Left forelimb (tissue), 1 donor: ENCODE results near the gene KCNH8.

ENCODE experiments used
- DNase-seq: peaks from one replicate; pipeline ENCODE4 v3.0.0-alpha.2; 2018; ENCODE audit warnings: low spot score

KCNH8 gene

GRCh38 chr3:19250959-19251610 lies 102.8 kb downstream of the KCNH8 start:
- DNase-seq: no peak

- no peak for DNase-seq
Observed at GRCh38 chr3:19254189-19254588, 105.9 kb downstream of the KCNH8 start.

DNA sequence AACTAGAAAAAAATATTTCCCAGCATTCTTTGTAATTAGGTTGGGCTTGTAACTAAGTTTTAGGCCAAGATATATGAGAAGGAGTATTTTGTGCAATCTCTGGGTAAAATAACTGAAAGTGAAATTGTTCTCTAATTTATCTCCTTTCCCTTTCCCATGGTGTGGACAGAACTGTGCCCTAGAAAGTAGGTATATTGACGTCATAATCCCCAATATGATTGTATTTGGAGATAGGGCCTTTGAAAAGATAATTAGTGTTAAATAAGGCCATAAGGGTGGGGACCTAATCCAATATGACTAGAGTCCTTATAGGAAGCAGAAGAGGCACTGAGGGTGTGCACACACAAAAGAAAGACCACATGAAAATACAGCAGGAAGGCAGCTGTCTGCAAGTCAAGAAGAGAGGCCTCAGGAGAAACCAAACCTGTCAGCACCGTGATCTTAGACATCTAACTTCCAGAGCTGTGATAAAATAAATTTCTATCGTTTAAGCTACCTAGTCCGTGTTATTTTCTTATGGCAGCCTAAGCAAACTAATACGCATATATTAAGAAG lies 106.6 kb downstream of the KCNH8 start:
- DNase-seq: no peak

DNA sequence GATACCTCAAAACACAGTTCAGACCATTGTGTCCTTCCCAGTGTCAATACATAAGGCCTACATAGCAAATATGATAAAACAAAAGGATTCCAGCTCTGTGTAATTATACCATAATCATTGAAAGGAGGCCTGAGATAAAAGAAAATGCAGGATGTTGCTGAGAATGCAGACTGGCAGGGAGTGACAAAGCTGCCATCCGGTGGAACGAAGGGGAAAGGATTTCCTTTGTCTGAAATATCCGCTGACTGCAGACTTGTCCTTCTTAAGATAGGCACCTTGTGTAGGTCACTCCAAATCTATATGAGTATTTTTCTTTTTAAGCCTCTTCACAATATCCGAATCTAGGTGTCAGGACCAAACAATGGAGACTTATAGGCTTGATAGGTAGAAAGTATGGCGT lies 108.0 kb downstream of the KCNH8 start:
- DNase-seq: no peak

GRCh38 chr3:19263606-19264005 lies 115.3 kb downstream of the KCNH8 start:
- DNase-seq: no peak

DNA sequence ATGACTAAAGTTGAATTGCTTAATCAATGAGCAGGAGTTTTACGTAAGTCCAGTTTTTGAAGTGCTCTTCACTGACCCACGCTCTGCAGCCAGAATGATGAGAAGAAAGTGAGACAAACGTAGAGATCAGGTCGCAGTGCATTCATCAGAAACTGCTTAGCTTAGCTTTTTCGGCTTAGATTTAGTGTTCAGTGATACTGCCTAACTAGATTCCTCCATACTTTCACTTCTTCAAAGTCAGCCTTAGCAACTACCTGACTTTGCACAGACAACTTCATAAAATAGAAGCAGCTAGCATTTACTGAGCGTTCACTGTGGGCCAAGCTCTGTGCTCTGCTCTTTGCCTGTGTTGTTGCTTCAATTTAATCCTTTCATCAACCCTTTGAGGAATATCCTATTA lies 116.1 kb downstream of the KCNH8 start:
- DNase-seq: no peak

GRCh38 chr3:19267040-19267439 lies 118.7 kb downstream of the KCNH8 start:
- no peak for DNase-seq

DNA sequence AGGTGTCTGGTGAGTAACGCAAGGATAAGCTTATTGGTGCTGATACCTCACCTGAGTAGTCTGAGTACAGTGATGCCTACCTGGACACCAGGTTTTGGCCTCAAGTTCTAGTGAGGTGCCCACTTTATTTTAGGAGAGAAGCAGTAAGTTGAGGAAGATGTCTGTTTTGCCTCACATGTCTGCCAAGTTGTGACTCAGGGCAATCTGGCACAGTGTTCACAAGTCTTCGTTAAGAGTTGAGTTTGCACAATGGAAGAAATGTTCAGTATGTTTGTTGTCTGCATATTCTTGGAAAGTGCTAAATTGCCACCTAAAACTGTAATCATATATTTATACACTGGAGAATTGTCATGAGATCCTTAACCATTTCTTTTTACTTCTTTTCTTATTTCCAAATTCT lies 122.2 kb downstream of the KCNH8 start:
- no peak for DNase-seq

DNA sequence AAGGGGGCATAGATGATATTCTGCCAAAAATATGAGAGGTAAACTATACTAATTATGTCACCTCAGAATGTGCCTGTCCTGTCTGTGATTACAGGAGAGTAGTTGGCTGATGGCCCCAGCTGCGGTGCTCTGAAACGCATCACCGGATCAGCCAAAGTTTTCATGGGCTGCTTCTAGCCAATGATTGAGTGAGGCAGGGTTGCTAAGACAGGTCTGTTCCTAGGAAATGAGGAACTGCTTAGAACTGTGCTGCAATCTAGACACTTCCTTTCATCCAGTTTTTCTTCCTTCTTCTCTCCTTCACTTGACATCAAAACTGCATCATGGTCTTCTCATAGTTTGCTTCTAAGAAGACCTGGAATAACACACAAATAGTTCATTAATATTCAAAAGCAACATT lies 124.0 kb downstream of the KCNH8 start:
- no peak for DNase-seq

- DNase-seq: no peak
Observed at GRCh38 chr3:19273091-19273490, 124.8 kb downstream of the KCNH8 start.

DNA sequence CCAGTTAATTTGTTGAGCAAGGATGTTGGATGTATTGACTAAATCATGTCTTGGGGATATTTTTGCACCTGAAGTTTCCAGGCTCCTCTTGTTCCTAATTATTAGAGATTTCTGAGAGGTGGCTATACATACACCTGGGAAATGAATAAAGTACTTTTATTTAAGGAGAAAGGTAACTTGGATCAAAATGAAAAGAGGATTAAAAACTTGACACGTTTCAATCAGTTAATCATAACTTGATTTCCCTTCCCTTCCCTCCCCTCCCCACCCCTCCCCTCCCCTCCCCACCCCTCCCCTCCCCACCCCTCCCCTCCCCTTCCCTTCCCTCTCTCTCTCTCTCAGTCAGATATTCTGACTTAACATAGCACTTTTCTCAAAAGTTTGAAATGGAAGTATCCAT lies 126.3 kb downstream of the KCNH8 start:
- no peak for DNase-seq

DNA sequence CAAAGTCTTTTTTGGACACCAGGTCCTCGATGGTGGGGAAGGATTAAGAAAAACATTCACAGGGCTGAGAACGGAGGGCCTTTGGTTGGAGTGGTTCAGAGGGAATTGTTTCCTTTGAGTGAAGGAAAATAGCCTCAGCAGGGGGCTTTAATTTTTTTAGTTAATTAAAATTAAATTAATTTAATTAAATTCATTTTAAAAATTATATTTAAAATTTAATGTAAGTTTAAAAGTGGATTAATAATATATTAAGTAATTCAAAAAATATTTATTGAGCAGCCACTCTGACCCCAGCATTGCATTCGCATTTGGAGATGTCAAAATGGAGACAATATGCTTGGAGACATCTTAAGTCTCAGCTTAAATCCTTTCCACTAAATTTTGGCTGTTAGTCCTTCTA lies 136.7 kb downstream of the KCNH8 start:
- no peak for DNase-seq

DNA sequence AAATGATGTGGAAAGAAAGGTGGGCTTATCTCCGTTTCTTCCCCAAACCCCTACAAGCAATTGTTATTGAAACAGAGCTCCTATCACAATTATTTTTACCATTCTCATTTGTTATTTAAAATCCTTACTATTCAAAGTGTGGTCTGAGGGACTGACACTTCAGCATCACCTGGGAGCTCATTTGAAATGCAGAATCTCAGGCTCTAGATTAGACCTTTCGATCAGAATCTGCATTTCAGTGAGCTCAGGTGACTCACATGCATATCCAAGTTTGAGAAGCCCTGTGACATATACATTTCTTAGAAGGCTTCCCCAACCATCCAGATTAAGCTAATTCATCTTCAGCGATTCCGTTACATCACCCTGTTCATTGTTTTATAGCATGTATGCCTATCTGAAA lies 145.0 kb downstream of the KCNH8 start:
- no peak for DNase-seq

DNA sequence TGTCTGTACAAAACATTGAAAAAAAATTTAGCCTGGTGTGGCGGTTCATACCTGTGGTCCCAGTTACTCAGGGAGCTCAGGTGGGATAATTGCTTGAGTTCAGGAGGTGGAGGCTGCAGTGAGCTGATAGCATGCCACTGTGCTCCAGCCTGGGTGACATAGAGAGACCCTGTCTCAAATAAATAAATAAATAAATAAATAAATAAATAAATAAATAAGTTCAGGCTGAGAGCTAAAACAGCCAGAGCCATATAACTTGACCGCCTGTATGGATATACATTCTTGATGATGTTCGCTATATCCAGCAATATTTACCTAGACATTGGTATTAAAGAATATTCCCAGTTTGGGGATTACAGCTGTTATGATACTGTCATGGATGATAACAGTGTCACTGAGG lies 146.9 kb downstream of the KCNH8 start:
- no peak for DNase-seq

DNA sequence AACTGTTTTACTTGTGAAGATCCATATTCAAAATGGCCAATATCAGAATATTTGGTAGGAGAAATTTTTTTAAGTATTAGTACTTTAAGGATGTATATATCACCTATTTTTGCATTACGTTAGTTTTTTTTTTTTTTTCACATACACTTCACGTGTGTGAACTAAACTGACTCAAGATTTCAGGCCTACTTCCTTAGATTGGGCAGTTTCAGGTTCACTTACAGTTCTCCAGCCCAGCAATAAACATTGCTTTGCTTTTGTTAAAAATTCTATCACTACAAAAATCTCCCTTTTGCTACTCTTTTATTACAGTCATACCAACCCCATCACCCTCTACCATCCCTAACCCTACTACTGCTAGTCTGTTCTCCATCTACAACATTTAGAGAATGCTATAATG lies 183.6 kb downstream of the KCNH8 start:
- no peak for DNase-seq

DNA sequence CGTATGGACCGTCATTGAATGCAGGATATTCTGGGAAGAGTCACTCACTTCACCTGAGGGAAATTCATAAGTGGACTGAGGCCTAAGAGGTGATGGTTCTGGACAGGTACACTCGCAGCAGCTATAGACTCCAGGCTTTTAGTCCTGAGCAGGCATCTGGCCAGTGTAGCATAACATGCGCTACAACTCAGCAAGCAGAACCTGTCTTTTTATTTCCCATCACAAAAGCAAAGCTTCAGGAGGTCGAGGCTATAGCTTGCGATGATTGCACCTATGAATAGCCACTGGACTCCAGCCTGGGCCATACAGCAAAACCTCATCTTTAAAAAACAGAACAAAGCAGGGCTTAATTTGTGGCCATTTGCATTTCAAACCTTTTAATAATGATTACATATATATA lies 185.8 kb downstream of the KCNH8 start:
- no peak for DNase-seq

DNA sequence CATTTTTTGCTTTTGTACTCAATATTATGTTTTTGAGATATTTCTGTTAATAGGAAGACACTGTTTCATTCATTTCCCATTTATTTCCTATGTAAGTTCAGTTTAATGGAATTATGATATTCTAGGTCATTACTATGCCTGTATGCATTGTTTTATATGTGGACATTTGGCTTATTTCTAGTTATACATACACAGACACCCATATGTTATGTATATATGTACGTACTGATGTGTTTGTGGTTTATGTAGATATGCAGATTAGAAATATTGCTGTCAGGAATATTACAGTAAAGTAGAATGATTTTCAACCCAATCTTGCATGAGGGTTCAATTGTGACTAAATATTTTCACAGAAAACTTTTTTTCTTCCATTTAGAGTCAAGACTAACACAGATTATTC lies 190.5 kb downstream of the KCNH8 start:
- no peak for DNase-seq

DNA sequence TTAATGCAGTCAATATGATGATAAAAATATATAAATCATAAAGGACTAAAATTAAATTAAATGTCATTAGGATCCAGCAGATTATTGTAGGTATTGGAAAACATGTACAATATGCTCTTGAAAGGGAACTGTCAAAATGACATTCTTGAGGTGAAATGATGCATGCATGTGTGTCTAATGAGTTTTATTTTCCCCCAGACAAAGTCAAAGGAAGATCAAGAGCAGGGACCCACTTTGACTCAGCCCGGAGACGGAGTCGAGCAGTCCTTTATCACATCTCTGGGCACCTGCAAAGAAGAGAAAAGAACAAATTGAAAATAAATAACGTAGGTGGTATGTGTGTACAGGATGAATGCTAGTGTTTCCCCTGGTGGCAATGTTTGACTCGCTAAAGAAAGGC lies 194.1 kb downstream of the KCNH8 start:
- DNase-seq: no peak

- DNase-seq: no peak
Observed at GRCh38 chr3:19346759-19347158, 198.4 kb downstream of the KCNH8 start.

GRCh38 chr3:19347671-19348070 lies 199.4 kb downstream of the KCNH8 start:
- no peak for DNase-seq

- no peak for DNase-seq
Observed at GRCh38 chr3:19348500-19348899, 200.2 kb downstream of the KCNH8 start.

GRCh38 chr3:19348941-19349564 lies 200.7 kb downstream of the KCNH8 start:
- no peak for DNase-seq

GRCh38 chr3:19357947-19358346 lies 209.6 kb downstream of the KCNH8 start:
- DNase-seq: no peak

DNA sequence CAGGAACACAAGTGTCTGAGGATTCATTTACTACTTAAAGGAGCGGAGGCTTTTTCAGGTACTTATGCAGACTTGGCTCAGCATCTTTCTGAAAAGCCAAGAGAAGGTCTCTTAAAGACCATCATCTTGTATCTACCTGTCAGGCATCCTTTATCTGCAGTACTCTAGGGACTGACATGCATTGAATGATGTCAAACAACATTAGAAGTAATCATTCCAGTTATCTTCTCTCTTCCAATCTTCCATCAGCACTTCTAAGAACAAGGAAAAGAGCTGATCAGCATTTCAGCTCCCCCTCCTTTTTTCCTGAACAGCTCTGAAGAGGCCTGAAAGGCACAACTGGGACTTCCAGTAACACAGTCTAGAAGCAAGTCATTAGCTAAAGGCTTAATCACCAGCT lies 214.8 kb downstream of the KCNH8 start:
- DNase-seq: no peak
